ENCODE data around the gene FIGN. TPM values are rescaled to one million over a fixed set of nuclear protein-coding genes. Genes with fewer than 3 reads are reported as not detected.

Gene FIGN
- total RNA-seq, 3 donors from 2014 or later (not counting 1 experiment from before 2014, with no cell fraction given) = not detected

- H3K4me3 Mint-ChIP-seq = no peak overlapping the region
- Histone ChIP-seq H3K4me3 (ENCODE audit: low read length) (no peak overlapping the region), H3K27me3 (ENCODE audit: control insufficient read depth, insufficient read depth, low read length) (no peaks in the 10 kb centered on the region), H3K9me3 (ENCODE audit: control insufficient read depth, insufficient read depth, low read length) (no peaks in the 10 kb centered on the region), H3K36me3 (ENCODE audit: control insufficient read depth, insufficient read depth, low read length) (no peaks in the 10 kb centered on the region), H3K4me1 (ENCODE audit: control insufficient read depth, insufficient read depth, low read length) (no peaks in the 10 kb centered on the region), H3K27ac (ENCODE audit: low read length) (no peak overlapping the region)
- DNase-seq (no peak), ATAC-seq (no peak)
- no peak for TF ChIP-seq CTCF (IDR thresholded peaks at IDR 0.05)
- 100% methylated on average over 1 of the region's 3 CpGs for WGBS (ENCODE audit: insufficient coverage)
- H3K36me3 Mint-ChIP-seq = peaks cover 6% of the 10 kb centered on the region
- no peak overlapping the region for H3K27ac Mint-ChIP-seq
- intact Hi-C loops (cut with micrococcal nuclease) = no loop called here
- H3K9me3 Mint-ChIP-seq = peaks cover 3 to 9% of the 10 kb centered on the region in 2 donors
- H3K27me3 Mint-ChIP-seq (ENCODE audit: low read depth in 2 of 2) = no peaks in the 10 kb centered on the region
- H3K4me1 Mint-ChIP-seq = no peaks in the 10 kb centered on the region
Observed at GRCh38 chr2:163551616-163552373, 184.0 kb downstream of the FIGN start.

- H3K4me3 Mint-ChIP-seq = no peak overlapping the region
Observed at GRCh38 chr2:163548970-163549369, 186.8 kb downstream of the FIGN start.

More at GRCh38 chr2:163548970-163549369, 186.8 kb downstream of the FIGN start:
- ATAC-seq = no peak
- Mint-ChIP-seq H3K27me3 (ENCODE audit: low read depth in 2 of 2) (no peaks in the 10 kb centered on the region), H3K36me3 (peaks cover 6% of the 10 kb centered on the region), H3K9me3 (peaks cover 12 to 20% of the 10 kb centered on the region in 2 donors), H3K4me1 (no peaks in the 10 kb centered on the region), H3K27ac (no peak overlapping the region)
- Histone ChIP-seq H3K27me3 (ENCODE audit: control insufficient read depth, insufficient read depth, low read length) (no peaks in the 10 kb centered on the region), H3K4me3 (ENCODE audit: low read length) (no peak overlapping the region), H3K36me3 (ENCODE audit: control insufficient read depth, insufficient read depth, low read length) (no peaks in the 10 kb centered on the region), H3K4me1 (ENCODE audit: control insufficient read depth, insufficient read depth, low read length) (no peaks in the 10 kb centered on the region), H3K27ac (ENCODE audit: low read length) (no peak overlapping the region), H3K9me3 (ENCODE audit: control insufficient read depth, insufficient read depth, low read length) (no peaks in the 10 kb centered on the region)
- intact Hi-C loops (cut with micrococcal nuclease) = no loop called here
- 88% methylated on average over 1 of the region's 3 CpGs for WGBS (ENCODE audit: insufficient coverage)
- DNase-seq = no peak
- TF ChIP-seq CTCF (IDR thresholded peaks at IDR 0.05) = no peak

Data from natural killer cell (primary cell).